Natural killer cell (primary cell): ENCODE measurements around the gene ENTPD7. TPM values are rescaled to one million over a fixed set of nuclear protein-coding genes. Genes with fewer than 3 reads are reported as not detected.
A peak's percentile ranks its signal among the peaks of the same experiment; 100 is the strongest.
"Not testable (repeated sequence)": the region's sequence is repeated elsewhere in the genome, so short reads cannot be mapped to it uniquely, and the experiment has no call there.

Source experiments
- ATAC-seq, 3 donors: fragments of 150-1000 bp in 2 of 3; fragments of 200-7000 bp in 1 of 3; cut with Tn5 transposase; 1 replicate in 1 of 3; 2 replicates in 2 of 3; pipeline ENCODE4 v1.10.0; 2021; ENCODE audit warnings: mild to moderate bottlenecking in 2 of 3, moderate library complexity in 2 of 3
- DNase-seq, 2 donors: peaks; one replicate each; pipeline versions ENCODE4 v3.0.0 to v3.0.0-alpha.2; 2013 to 2021; ENCODE audit warnings: mixed read lengths in 1 of 2
- H3K27ac ChIP-seq: one replicate; pipeline ENCODE4 v1.5.1; 2013; ENCODE audit warnings: mild to moderate bottlenecking, low read length
- H3K27me3 ChIP-seq: one replicate; pipeline ENCODE4 v1.6.1; 2013; ENCODE audit warnings: low read length; ENCODE audit not compliant: control insufficient read depth, insufficient read depth
- H3K36me3 ChIP-seq: one replicate; pipeline ENCODE4 v1.6.1; 2013; ENCODE audit warnings: low read length; ENCODE audit not compliant: control insufficient read depth, insufficient read depth
- H3K4me1 ChIP-seq: one replicate; pipeline ENCODE4 v1.6.1; 2013; ENCODE audit warnings: low read length; ENCODE audit not compliant: control insufficient read depth, insufficient read depth
- H3K4me3 ChIP-seq: one replicate; pipeline ENCODE4 v1.5.1; 2013; ENCODE audit warnings: low read length
- H3K9me3 ChIP-seq: one replicate; pipeline ENCODE4 v1.6.1; 2013; ENCODE audit warnings: low read length; ENCODE audit not compliant: control insufficient read depth, insufficient read depth
- H3K27ac Mint-ChIP-seq, 2 donors: one replicate each; pipeline ENCODE4 v1.8.0; 2022; ENCODE audit warnings: mild to moderate bottlenecking in 2 of 2, mixed read lengths in 2 of 2, moderate library complexity in 1 of 2
- H3K27me3 Mint-ChIP-seq, 2 donors: one replicate each; pipeline ENCODE4 v1.8.0; 2022; ENCODE audit warnings: low read depth in 2 of 2, mixed read lengths in 2 of 2
- H3K36me3 Mint-ChIP-seq: one replicate; pipeline ENCODE4 v1.8.0; 2022; ENCODE audit warnings: mixed read lengths
- H3K4me1 Mint-ChIP-seq, 2 donors: one replicate each; pipeline ENCODE4 v1.8.0; 2022; ENCODE audit warnings: mixed read lengths in 2 of 2
- H3K4me3 Mint-ChIP-seq: one replicate; pipeline ENCODE4 v1.8.0; 2022; ENCODE audit warnings: mild to moderate bottlenecking, moderate library complexity, mixed read lengths
- H3K9me3 Mint-ChIP-seq, 2 donors: one replicate each; pipeline ENCODE4 v1.8.0; 2022; ENCODE audit warnings: mixed read lengths in 2 of 2
- WGBS: methylation state at CpG from one replicate; pipeline ENCODE4 v1.1.7; 2013; ENCODE audit warnings: missing lambda C conversion rate; ENCODE audit not compliant: insufficient coverage; 5-methylcytosine and 5-hydroxymethylcytosine counted together
- intact Hi-C: fragments of 100-400 bp; cut with micrococcal nuclease; formaldehyde crosslinking; loops from one replicate; pipeline ENCODE4 v1.14.2; 2022
- total RNA-seq, 4 donors: library from RNA; stranded (reverse); fragments of 120-200 nt in 1 of 4; gene quantifications; one replicate each; pipeline versions ENCODE4 v1.2.3 to v1.2.4, GENCODE V29; 2013 to 2022
- TF ChIP-seq, protein P1 (sequence below): fragments of 200-600 bp; IDR thresholded peaks from one replicate; pipeline ENCODE4 v1.8.0; 2022; ENCODE audit warnings: antibody characterized with exemption

The ENTPD7 gene
- total RNA-seq, 3 donors from 2014 or later (not counting 1 experiment from before 2014, with no cell fraction given) = 3.7 to 6.3 (median 5.6) TPM

DNA sequence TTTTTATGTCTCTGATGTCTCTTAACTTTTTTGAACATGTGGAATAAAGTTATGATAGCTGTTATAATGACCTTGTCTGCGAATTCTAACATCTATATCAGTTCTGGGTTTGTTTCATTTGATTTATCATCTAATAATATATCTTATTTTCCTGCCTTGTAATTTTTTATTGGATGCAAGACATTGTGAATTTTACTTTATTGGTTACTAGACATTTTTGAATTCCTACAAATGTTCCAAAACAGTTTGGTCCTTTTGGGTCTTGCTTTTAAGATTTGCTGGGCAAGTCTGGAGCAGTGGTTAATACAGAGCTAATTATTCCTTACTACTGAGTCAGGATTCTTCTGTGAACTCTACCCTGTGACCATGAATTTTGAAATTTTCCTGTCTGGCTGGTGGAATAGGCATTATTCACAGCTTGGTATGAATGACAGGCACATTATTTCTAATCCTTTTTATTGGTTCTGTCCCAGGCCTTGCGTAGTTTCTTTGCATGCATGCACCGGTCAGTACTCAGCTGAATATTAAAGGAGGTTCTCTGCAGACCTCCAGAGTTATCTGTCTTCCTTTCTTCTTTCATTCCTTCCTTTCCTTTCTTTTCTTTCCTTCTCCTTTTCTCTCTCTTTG lies 81.7 kb downstream of the ENTPD7 start:
- H3K4me3 Mint-ChIP-seq = no peak overlapping the region

DNA sequence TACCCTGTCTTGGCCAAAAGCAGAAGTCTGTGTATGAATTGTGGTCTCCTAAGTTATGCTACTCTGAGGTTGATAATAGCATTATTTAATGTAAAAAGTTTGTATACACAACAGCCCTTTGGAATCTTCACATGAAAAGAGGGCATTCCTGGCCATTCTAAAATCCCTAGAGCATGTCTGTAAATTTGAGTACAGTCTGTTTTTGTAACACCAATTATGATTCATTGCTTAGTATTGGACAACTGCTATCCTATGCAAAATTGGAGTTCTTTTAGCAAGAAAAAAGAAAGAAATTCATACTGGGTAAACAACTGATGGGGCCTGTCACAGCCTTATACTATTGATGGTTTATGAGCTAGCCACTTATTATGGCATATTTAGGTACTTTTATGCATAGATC lies 82.9 kb downstream of the ENTPD7 start:
- no peak overlapping the region for H3K4me3 ChIP-seq
- ATAC-seq (no peak), DNase-seq (no peak)
- intact Hi-C loops = no loop called here
- no peak overlapping the region for H3K27ac ChIP-seq
- TF ChIP-seq, protein P1, sequence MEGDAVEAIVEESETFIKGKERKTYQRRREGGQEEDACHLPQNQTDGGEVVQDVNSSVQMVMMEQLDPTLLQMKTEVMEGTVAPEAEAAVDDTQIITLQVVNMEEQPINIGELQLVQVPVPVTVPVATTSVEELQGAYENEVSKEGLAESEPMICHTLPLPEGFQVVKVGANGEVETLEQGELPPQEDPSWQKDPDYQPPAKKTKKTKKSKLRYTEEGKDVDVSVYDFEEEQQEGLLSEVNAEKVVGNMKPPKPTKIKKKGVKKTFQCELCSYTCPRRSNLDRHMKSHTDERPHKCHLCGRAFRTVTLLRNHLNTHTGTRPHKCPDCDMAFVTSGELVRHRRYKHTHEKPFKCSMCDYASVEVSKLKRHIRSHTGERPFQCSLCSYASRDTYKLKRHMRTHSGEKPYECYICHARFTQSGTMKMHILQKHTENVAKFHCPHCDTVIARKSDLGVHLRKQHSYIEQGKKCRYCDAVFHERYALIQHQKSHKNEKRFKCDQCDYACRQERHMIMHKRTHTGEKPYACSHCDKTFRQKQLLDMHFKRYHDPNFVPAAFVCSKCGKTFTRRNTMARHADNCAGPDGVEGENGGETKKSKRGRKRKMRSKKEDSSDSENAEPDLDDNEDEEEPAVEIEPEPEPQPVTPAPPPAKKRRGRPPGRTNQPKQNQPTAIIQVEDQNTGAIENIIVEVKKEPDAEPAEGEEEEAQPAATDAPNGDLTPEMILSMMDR = no peak
- H3K4me1 ChIP-seq = no peaks in the 10 kb centered on the region
- H3K27me3 ChIP-seq = no peaks in the 10 kb centered on the region
- Mint-ChIP-seq H3K9me3 (peaks cover 5 to 10% of the 10 kb centered on the region in 2 donors), H3K4me1 (peaks cover 22 to 26% of the 10 kb centered on the region in 2 donors), H3K27ac (no peak overlapping the region), H3K27me3 (no peaks in the 10 kb centered on the region), H3K36me3 (peaks cover 50% of the 10 kb centered on the region), H3K4me3 (no peak overlapping the region)
- no peaks in the 10 kb centered on the region for H3K9me3 ChIP-seq
- H3K36me3 ChIP-seq = peaks cover 82% of the 10 kb centered on the region

More for the DNA sequence above, 81.7 kb downstream of the ENTPD7 start:
- Mint-ChIP-seq H3K27me3 (no peaks in the 10 kb centered on the region), H3K27ac (no peak overlapping the region), H3K9me3 (peaks cover 5 to 10% of the 10 kb centered on the region in 2 donors), H3K36me3 (peaks cover 50% of the 10 kb centered on the region), H3K4me1 (peaks cover 22 to 32% of the 10 kb centered on the region in 2 donors)
- peaks cover 82% of the 10 kb centered on the region for H3K36me3 ChIP-seq
- DNase-seq = no peak
- no peak for ATAC-seq
- no peaks in the 10 kb centered on the region for H3K9me3 ChIP-seq
- no peak overlapping the region for H3K27ac ChIP-seq
- TF ChIP-seq, protein P1 = no peak
- intact Hi-C loops = no loop called here
- no peaks in the 10 kb centered on the region for H3K27me3 ChIP-seq
- 100% methylated on average over 2 of the region's 3 CpGs for WGBS
- no peaks in the 10 kb centered on the region for H3K4me1 ChIP-seq
- no peak overlapping the region for H3K4me3 ChIP-seq

DNA sequence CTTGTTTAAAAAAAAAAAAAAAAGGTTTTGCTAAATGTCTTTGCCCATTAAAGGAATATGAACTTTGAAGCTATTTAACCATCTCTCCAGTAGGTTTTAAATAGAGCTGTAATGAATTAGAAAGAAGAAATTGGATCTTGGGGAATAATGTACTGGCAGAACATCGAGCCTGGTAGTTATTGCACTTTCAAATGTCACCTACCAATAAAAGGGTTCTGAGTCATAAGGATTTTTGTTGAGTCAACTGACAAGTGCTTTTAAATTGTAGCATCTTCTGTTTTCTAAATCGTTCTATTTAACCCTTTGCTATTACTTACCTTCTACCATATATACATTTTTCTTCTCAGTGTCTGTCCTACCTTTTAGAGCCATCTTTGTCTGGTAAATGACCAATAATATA lies 83.4 kb downstream of the ENTPD7 start:
- no peak overlapping the region for H3K4me3 ChIP-seq
- DNase-seq (no peak), ATAC-seq (no peak)
- Mint-ChIP-seq H3K27ac (peak overlapping the region in 1 of 2 donors; percentile 14), H3K4me3 (no peak overlapping the region), H3K36me3 (peaks cover 50% of the 10 kb centered on the region), H3K27me3 (no peaks in the 10 kb centered on the region), H3K4me1 (peaks cover 22 to 23% of the 10 kb centered on the region in 2 donors), H3K9me3 (peaks cover 5 to 10% of the 10 kb centered on the region in 2 donors)
- H3K4me1 ChIP-seq = no peaks in the 10 kb centered on the region
- intact Hi-C loops = no loop called here
- 67% methylated on average over 1 of the region's 2 CpGs for whole genome bisulfite sequencing
- H3K27me3 ChIP-seq = no peaks in the 10 kb centered on the region
- TF ChIP-seq, protein P1 = no peak
- no peak overlapping the region for H3K27ac ChIP-seq
- H3K9me3 ChIP-seq = no peaks in the 10 kb centered on the region
- peaks cover 82% of the 10 kb centered on the region for H3K36me3 ChIP-seq

DNA sequence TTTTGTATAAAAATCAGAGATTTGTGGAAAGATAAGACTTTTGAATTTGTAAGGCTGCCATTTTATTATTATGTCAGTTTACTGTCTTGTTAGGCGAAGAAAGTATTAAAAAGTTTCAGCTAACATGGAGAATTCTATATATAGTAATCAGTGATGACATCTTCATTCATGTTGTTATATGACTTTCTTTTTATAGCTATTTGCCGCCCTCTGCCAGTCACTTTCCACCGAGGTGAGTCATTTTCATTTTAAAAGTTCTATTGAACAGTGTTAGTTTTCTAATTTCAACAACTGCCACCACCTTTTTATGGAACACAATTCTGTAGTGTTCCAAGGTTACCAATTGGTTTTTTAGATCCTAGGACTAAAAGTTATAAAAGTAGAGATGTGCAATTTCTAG lies 84.5 kb downstream of the ENTPD7 start:
- H3K9me3 ChIP-seq = no peaks in the 10 kb centered on the region
- Mint-ChIP-seq H3K27me3 (no peaks in the 10 kb centered on the region), H3K4me3 (no peak overlapping the region), H3K4me1 (peaks cover 29 to 32% of the 10 kb centered on the region in 2 donors), H3K27ac (peak overlapping the region in 1 of 2 donors; percentile 11), H3K36me3 (peaks cover 59% of the 10 kb centered on the region), H3K9me3 (peaks cover 5 to 10% of the 10 kb centered on the region in 2 donors)
- no peak overlapping the region for H3K27ac ChIP-seq
- no peaks in the 10 kb centered on the region for H3K27me3 ChIP-seq
- TF ChIP-seq, protein P1 = no peak
- H3K4me3 ChIP-seq = no peak overlapping the region
- intact Hi-C loops = no loop called here
- WGBS = 100% methylated on average over 1 of the region's 3 CpGs
- no peaks in the 10 kb centered on the region for H3K4me1 ChIP-seq
- DNase-seq = no peak
- ATAC-seq = no peak
- peaks cover 86% of the 10 kb centered on the region for H3K36me3 ChIP-seq

DNA sequence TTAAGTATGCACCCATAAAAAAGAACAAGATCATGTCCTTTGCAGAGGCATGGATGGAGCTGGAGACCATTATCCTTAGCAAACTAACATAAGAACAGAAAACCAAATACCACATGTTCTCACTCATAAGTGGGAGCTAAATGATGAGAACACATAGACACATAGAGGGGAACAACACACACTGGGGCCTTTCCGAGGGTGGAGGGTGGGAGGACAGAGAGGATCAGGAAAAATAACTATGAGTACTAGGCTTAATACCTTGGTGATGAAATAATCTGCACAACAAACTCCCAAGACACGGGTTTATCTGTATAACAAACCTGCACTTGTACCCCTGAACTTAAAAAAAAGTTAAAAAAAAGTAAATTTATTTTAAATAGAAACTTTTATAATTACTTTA lies 86.9 kb downstream of the ENTPD7 start:
- H3K36me3 Mint-ChIP-seq = peaks cover 51% of the 10 kb centered on the region

More for the DNA sequence above, 86.9 kb downstream of the ENTPD7 start:
- H3K9me3 ChIP-seq, DNase-seq, H3K4me3 ChIP-seq, H3K27me3 ChIP-seq, H3K4me3 Mint-ChIP-seq, H3K27ac Mint-ChIP-seq, intact Hi-C loops, ATAC-seq, H3K9me3 Mint-ChIP-seq, H3K27me3 Mint-ChIP-seq, H3K4me1 ChIP-seq, H3K27ac ChIP-seq: not testable (repeated sequence)
- H3K36me3 ChIP-seq = peaks cover 87% of the 10 kb centered on the region
- H3K4me1 Mint-ChIP-seq = peaks cover 26 to 29% of the 10 kb centered on the region in 2 donors
- WGBS = no CpG with 5 or more reads among the region's 2 CpGs
